IMR-90 (cell line): Measurements from ENCODE around the gene TWIST2. TPM values are rescaled to one million over a fixed set of nuclear protein-coding genes. Genes with fewer than 3 reads are reported as not detected.
A peak's percentile ranks its signal among the peaks of the same experiment; 100 is the strongest.

Experiments
- ATAC-seq: fragments of 200-7000 bp; cut with Tn5 transposase; 2 replicates; pipeline ENCODE4 v1.9.1; 2020; ENCODE audit warnings: low read depth, mild to moderate bottlenecking, moderate library complexity
- BruUV-seq: library from RNA; stranded (reverse); fragments of 400-500 nt; replicated peaks from 2 replicates; lab custom pipeline; 2021; lab: Mats Ljungman, UMichigan
- CTCF ChIA-PET: fragments of 300-600 bp; formaldehyde crosslinking; extraction: SDS; loops from one replicate; lab custom pipeline; 2021; ENCODE audit warnings: antibody characterized with exemption; lab: Yijun Ruan, JAX
- POLR2A ChIA-PET: fragments of 300-600 bp; sonication (Branson Sonifier 250); formaldehyde crosslinking; loops from one replicate; lab custom pipeline; 2022; ENCODE audit warnings: antibody characterized with exemption; ENCODE audit not compliant: unreplicated experiment; lab: Charles Lee
- DNase-seq: peaks from one replicate; pipeline ENCODE4 v3.0.0; 2013
- H2AFZ ChIP-seq: replicated peaks from 2 replicates; pipeline ENCODE3; 2013; ENCODE audit warnings: low read length, mild to moderate bottlenecking; ENCODE audit not compliant: poor library complexity
- H2AK5ac ChIP-seq: 2 replicates; pipeline ENCODE4 v1.6.1; 2013; ENCODE audit warnings: low read depth, low read length, inconsistent platforms
- H2AK9ac ChIP-seq: replicated peaks from 2 replicates; pipeline ENCODE3; 2013; ENCODE audit warnings: mild to moderate bottlenecking, low read depth, low read length, moderate library complexity; ENCODE audit not compliant: poor library complexity
- H2BK120ac ChIP-seq: 2 replicates; pipeline ENCODE4 v1.6.1; 2013; ENCODE audit warnings: low read depth, low read length, inconsistent platforms
- H2BK15ac ChIP-seq: 3 replicates; pipeline ENCODE4 v1.6.1; 2013; ENCODE audit warnings: low read depth, low read length, inconsistent platforms
- H2BK20ac ChIP-seq: 2 replicates; pipeline ENCODE4 v1.6.1; 2013; ENCODE audit warnings: low read depth, mild to moderate bottlenecking, inconsistent platforms, low read length, moderate library complexity
- H2BK5ac ChIP-seq: 2 replicates; pipeline ENCODE4 v1.6.1; 2013; ENCODE audit warnings: mild to moderate bottlenecking, low read depth, low read length, inconsistent platforms; ENCODE audit not compliant: poor library complexity, severe bottlenecking
- H3K14ac ChIP-seq: replicated peaks from 2 replicates; pipeline ENCODE4 v1.6.1; 2013; ENCODE audit warnings: low read depth, low read length, inconsistent platforms
- H3K18ac ChIP-seq: 2 replicates; pipeline ENCODE4 v1.6.1; 2013; ENCODE audit warnings: low read depth, low read length, control low read depth
- H3K23ac ChIP-seq: 2 replicates; pipeline ENCODE4 v1.6.1; 2013; ENCODE audit warnings: low read depth, low read length, inconsistent platforms
- H3K27ac ChIP-seq: 2 replicates; pipeline ENCODE4 v1.5.1; 2013; ENCODE audit warnings: mild to moderate bottlenecking, control low read depth, low read length; ENCODE audit not compliant: insufficient read depth
- H3K27me3 ChIP-seq: 2 replicates; pipeline ENCODE4 v1.6.1; 2013; ENCODE audit warnings: low read length; ENCODE audit not compliant: control insufficient read depth, insufficient read depth
- H3K36me3 ChIP-seq: 2 replicates; pipeline ENCODE4 v1.6.1; 2013; ENCODE audit warnings: low read length, mixed read lengths; ENCODE audit not compliant: control insufficient read depth, insufficient read depth
- H3K4ac ChIP-seq: 2 replicates; pipeline ENCODE4 v1.6.1; 2013; ENCODE audit warnings: low read depth, low read length, inconsistent platforms
- H3K4me1 ChIP-seq: 2 replicates; pipeline ENCODE4 v1.6.1; 2013; ENCODE audit warnings: low read length, mixed read lengths; ENCODE audit not compliant: control insufficient read depth, insufficient read depth
- H3K4me2 ChIP-seq: 2 replicates; pipeline ENCODE4 v1.6.1; 2013; ENCODE audit warnings: low read depth, mild to moderate bottlenecking, control low read depth, low read length, moderate library complexity
- H3K4me3 ChIP-seq: 2 replicates; pipeline ENCODE4 v1.5.1; 2013; ENCODE audit warnings: low read depth, mild to moderate bottlenecking, control low read depth, low read length, moderate library complexity; ENCODE audit not compliant: insufficient read depth
- H3K56ac ChIP-seq: 2 replicates; pipeline ENCODE4 v1.6.1; 2013; ENCODE audit warnings: low read length, inconsistent platforms; ENCODE audit not compliant: insufficient read depth; ENCODE audit errors: extremely low read depth
- H3K79me1 ChIP-seq, 2 experiments: 2 replicates each; pipeline ENCODE4 v1.6.1; 2013; ENCODE audit warnings: low read length in 2 of 2, inconsistent platforms in 1 of 2, low read depth in 1 of 2
- H3K9ac ChIP-seq: 2 replicates; pipeline ENCODE4 v1.6.1; 2013; ENCODE audit warnings: low read depth, low read length, control low read depth
- H3K9me1 ChIP-seq: 2 replicates; pipeline ENCODE4 v1.6.1; 2013; ENCODE audit warnings: low read length, inconsistent platforms; ENCODE audit not compliant: insufficient read depth
- H3K9me3 ChIP-seq: 2 replicates; pipeline ENCODE4 v1.6.1; 2013; ENCODE audit warnings: low read length; ENCODE audit not compliant: control insufficient read depth, insufficient read depth
- H4K20me1 ChIP-seq: 2 replicates; pipeline ENCODE4 v1.6.1; 2013; ENCODE audit warnings: low read length, inconsistent platforms; ENCODE audit not compliant: insufficient read depth
- H4K5ac ChIP-seq: 2 replicates; pipeline ENCODE4 v1.6.1; 2013; ENCODE audit warnings: mild to moderate bottlenecking, low read depth, low read length, control low read depth
- H4K8ac ChIP-seq, 2 experiments: 2 replicates each; pipeline ENCODE4 v1.6.1; 2013; ENCODE audit warnings: low read depth in 2 of 2, low read length in 2 of 2, control low read depth in 1 of 2, inconsistent platforms in 1 of 2
- H4K91ac ChIP-seq: 2 replicates; pipeline ENCODE4 v1.6.1; 2013; ENCODE audit warnings: low read depth, low read length, inconsistent platforms; ENCODE audit not compliant: insufficient read depth
- MXI1 ChIP-seq: IDR thresholded peaks from 2 replicates; pipeline ENCODE4 v1.6.1; 2012; ENCODE audit warnings: low read depth, mild to moderate bottlenecking, low read length, moderate library complexity, borderline replicate concordance
- WGBS, 2 experiments: methylation state at CpG; one replicate each; pipeline versions ENCODE4 v1.1.5 to v1.1.7; 2013; ENCODE audit warnings: missing lambda C conversion rate in 2 of 2; ENCODE audit not compliant: insufficient read length in 1 of 2; ENCODE audit errors: extremely low coverage in 2 of 2; 5-methylcytosine and 5-hydroxymethylcytosine counted together
- dilution Hi-C: fragments of 300-500 bp; cut with HindIII; formaldehyde crosslinking; loops from one replicate; pipeline ENCODE4 v1.14.3; 2018; ENCODE audit warnings: low sequenced_read_pairs; ENCODE audit not compliant: unreplicated experiment
- in situ Hi-C: fragments of 300-500 bp; cut with MboI; formaldehyde crosslinking; loops from 3 replicates; pipeline ENCODE4 v1.14.3; 2019; ENCODE audit warnings: low sequenced_read_pairs, inconsistent platforms, mixed read lengths
- intact Hi-C: fragments of 100-400 bp; cut with micrococcal nuclease; formaldehyde crosslinking; loops from 2 replicates; pipeline ENCODE4 v1.10.0; 2022
- polyA plus RNA-seq, 3 experiments: library from polyadenylated mRNA; depleted of rRNA; stranded (reverse); fragments of >200 nt; gene quantifications; 2 replicates each; pipeline ENCODE4 v1.2.3, GENCODE V29; 2012; ENCODE audit warnings: low replicate concordance in 1 of 3
- total RNA-seq: library from RNA; depleted of rRNA; stranded (reverse); fragments of >200 nt; gene quantifications from 2 replicates; pipeline ENCODE4 v1.2.3, GENCODE V29; 2012
- TF ChIP-seq, protein P1 (sequence below): fragments of 150-350 bp; IDR thresholded peaks from 2 replicates; pipeline ENCODE4 v1.6.1; 2017; ENCODE audit warnings: mild to moderate bottlenecking, antibody characterized with exemption, low read length, low read depth
- TF ChIP-seq, protein P2 (sequence below): fragments of 150-350 bp; IDR thresholded peaks from 2 replicates; pipeline ENCODE4 v1.6.1; 2016; ENCODE audit warnings: low read depth, mild to moderate bottlenecking, low read length, moderate library complexity, borderline replicate concordance

TWIST2 gene
- total and polyA plus RNA-seq, 2 of the 4 experiments (the other 2 are of a cell fraction) = 9.3 to 33.6 TPM

DNA sequence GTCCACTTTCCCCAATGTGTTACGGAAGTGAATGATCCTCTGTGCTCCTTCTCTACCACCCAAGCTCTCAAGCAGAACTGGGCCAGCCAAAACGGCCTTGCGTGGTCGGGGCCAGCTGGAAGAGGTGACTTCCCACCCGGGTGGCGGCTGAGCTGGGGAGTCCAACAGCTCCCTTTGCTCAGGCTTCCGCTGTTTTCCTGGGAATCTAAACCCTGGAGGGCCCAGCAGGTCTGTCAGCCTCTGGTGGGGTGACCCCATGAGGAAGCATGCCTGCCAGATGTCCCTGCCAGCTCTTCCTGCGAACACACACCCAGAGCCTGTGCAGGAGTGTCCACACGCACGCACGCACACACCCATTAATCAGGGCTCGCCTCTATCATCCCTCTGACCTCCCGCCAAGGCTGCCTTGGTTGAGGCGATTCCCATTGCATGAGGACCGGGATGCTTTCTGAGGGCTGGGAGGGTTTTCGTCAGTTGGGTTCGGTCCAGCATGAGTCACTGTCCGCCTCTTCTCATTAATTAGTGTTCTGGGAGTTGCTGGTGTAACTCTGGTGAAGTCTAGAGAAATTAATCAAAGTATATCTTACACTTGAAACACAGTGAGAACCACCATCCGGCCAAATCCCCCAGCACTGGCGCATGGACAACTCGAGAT lies 90.6 kb downstream of the TWIST2 start (continued):
- TF ChIP-seq, protein P1, sequence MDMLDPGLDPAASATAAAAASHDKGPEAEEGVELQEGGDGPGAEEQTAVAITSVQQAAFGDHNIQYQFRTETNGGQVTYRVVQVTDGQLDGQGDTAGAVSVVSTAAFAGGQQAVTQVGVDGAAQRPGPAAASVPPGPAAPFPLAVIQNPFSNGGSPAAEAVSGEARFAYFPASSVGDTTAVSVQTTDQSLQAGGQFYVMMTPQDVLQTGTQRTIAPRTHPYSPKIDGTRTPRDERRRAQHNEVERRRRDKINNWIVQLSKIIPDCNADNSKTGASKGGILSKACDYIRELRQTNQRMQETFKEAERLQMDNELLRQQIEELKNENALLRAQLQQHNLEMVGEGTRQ = no peak

DNA sequence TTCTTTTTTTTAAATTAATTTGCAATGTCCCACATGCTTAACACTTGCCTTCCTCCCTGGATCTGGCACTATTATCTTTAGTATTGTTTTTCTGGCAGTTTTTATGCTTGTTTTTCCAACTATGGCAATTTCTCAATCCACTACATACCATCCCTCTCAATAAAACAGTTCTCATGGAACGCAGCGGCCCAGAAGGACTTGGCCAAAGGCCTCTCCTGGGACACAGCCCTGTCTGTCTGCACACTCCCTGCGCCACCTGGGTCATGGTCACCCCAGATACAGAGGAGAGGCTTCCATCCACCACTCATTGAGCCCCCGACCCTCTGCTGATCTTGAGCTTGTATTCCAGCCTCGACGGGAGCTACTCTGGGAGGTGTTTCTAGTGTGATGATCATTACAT lies 91.2 kb downstream of the TWIST2 start:
- Histone ChIP-seq H3K9me3 (peaks cover under 1% of the 10 kb centered on the region; the same call in 1 of the 2 replicates), H3K4me3 (no peak overlapping the region), H3K36me3 (no peaks in the 10 kb centered on the region), H4K20me1 (no peaks in the 10 kb centered on the region), H2BK20ac (peak overlapping the region; percentile 39), H2BK15ac (no peak overlapping the region), H3K4me2 (no peak overlapping the region), H2AK9ac (no peak overlapping the region), H4K91ac (no peak overlapping the region), H4K5ac (no peak overlapping the region), H3K4me1 (peaks cover 10% of the 10 kb centered on the region), H3K23ac (no peak overlapping the region), H4K8ac (no peak overlapping the region), H3K27ac (no peak overlapping the region), H2BK5ac (no peak overlapping the region), H2AFZ (no peak overlapping the region), H3K56ac (no peak overlapping the region), H2BK120ac (peak overlapping the region; percentile 32; the same call in 1 of the 2 replicates), H3K4ac (no peak overlapping the region), H3K79me1 (no peaks in the 10 kb centered on the region), H3K14ac (no peak overlapping the region), H3K9me1 (peaks cover 7% of the 10 kb centered on the region; the same call in 1 of the 2 replicates), H2AK5ac (0 out of 2 replicates have a peak overlapping the region, but pooled peaks have one; percentile 4), H3K27me3 (no peaks in the 10 kb centered on the region; the same call in 1 of the 2 replicates), H3K18ac (no peak overlapping the region; the same call in 1 of the 2 replicates), H3K9ac (no peak overlapping the region)
- dilution Hi-C loops = no loop called here
- WGBS, 2 experiments = no CpG with 5 or more reads among the region's 6 CpGs
- CTCF ChIA-PET = no interaction called here
- in situ Hi-C loops = no loop called here
- POLR2A ChIA-PET = no interaction called here
- DNase-seq (no peak), ATAC-seq (peak; percentile 10; the same call in 1 of the 2 replicates)
- BruUV-seq = no TSS peak
- TF ChIP-seq MXI1 = no peak
- TF ChIP-seq, protein P2, sequence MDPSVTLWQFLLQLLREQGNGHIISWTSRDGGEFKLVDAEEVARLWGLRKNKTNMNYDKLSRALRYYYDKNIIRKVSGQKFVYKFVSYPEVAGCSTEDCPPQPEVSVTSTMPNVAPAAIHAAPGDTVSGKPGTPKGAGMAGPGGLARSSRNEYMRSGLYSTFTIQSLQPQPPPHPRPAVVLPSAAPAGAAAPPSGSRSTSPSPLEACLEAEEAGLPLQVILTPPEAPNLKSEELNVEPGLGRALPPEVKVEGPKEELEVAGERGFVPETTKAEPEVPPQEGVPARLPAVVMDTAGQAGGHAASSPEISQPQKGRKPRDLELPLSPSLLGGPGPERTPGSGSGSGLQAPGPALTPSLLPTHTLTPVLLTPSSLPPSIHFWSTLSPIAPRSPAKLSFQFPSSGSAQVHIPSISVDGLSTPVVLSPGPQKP = no peak
- intact Hi-C loops = no loop called here
